Endothelial cell of hepatic sinusoid (primary cell): Measurements from ENCODE around the gene COL9A1.

Experiments used
- in situ Hi-C: cut with HindIII; loops from 2 replicates; pipeline ENCODE4 v1.10.0; 2017; ENCODE audit warnings: low sequenced_read_pairs

Gene COL9A1

GRCh38 chr6:70236343-70236742 is 66.5 kb downstream of the COL9A1 start:
- in situ Hi-C loops, result no loop called here

DNA sequence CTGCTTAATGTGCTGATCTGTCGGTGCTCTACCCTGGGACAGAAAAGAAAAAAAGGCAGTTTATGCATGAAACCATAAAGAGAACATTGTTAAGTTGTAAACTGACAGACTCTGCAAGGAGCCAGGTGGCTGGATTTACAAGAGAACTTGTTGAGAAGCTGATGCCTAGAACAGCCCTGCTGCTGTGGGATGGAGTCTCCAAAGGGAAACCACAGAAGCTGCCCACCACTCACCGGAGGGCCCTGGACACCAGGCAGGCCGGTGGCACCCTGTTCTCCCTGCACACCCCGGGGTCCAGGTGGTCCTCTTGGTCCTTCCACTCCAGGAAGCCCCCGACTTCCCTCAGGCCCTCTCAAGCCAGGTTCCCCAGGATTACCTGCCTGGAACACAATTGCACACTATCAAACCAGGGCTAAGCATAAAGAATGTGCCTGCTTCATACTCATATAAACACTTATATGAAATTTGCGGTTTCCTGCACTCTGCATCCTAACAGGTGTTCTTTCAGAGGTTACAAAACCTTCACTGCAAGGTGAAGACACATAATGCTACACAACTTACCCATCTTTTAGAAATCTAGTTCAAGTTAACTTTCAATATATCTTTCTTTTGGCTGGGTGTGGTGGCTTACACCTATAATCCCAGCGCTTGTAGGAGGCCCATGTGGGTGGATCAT is 68.2 kb downstream of the COL9A1 start:
- in situ Hi-C loops, result no loop called here

DNA sequence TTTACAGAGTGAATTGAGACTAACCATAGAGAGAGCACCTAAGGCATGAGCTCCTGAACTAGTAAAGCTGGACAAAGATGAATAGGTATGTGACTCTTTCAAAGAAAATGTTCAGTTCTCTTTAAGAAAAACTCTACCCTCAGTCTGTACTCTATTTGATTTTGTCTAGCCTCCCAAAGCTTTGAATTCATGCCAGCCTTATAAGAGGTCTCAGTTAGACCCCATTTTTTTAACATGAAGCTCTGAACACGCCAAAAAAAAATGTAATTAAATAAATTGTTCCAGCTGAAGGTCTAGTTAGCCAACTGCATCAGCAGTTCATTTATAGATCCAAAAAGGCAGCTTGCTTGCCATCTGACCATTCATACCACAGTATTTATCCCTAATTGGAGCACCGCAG is 71.6 kb downstream of the COL9A1 start:
- in situ Hi-C loops, result no loop called here

- in situ Hi-C loops, result no loop called here
Measured at GRCh38 chr6:70225055-70225454, 77.8 kb downstream of the COL9A1 start.

DNA sequence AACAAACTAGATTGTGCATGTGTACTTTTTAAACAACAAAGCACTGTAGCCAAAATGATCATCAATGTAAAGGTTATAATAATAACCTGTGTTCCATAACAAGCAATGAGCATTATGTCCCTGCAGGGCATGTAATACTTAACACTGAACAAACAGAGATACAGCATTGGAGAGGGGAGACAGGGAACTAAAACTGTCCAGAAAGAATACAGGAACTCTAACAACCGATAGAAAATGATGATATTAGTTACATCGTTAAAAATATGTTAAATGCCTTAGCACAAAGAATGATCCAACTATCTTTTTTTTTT is 80.5 kb downstream of the COL9A1 start:
- in situ Hi-C loops, result no loop called here

GRCh38 chr6:70221715-70222438 is 81.0 kb downstream of the COL9A1 start:
- in situ Hi-C loops, result no loop called here

DNA sequence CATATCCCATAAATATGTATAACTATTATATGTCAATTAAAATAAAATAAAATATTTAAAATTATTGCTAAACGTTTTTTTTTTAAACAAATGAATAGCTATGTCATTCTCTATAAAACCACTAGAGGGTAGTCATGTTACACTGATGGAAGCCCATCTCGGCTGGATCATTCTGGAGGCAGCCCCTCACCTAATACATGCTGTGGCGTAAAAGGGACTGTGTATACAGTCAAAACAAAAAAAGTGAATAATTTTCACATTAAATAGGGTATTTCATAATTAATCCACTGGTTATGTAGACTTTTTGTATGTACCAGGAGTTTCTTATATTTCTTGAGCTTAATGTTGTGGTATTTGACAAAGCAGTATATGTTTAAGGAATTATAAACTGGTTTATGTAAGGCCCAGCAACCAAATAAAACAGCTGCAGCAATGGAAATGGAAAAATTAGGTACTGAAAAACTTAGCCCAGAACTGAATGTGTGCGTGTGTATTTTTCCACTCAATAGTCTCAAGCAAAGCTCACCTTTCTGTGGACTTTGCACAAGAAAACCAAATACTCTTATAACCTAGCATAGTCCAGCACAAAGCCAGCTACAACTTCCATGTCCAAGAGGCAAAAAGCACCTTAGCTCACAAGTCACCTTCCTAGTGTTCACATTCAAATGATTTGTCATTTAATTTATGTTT is 81.7 kb downstream of the COL9A1 start:
- in situ Hi-C loops, result no loop called here

GRCh38 chr6:70219943-70220613 is 82.8 kb downstream of the COL9A1 start:
- in situ Hi-C loops, result no loop called here

DNA sequence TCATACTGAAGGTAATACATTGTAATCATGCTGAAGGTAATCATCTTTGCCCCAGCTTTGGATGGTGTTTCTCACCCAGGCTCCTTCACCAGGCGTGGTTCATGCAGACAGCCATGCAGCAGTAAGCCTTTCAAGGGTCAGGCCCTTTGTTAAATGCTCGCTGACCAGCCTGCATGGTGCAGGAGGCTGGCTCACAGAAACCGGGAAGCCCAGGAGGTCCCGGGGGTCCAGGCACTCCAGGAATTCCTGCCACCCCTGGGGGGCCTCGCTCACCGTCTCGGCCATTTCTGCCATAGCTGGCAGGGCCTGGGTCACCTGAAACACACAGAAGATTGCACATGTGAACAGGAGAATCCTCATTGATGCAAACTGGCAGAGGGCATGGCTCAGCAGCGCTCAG is 86.1 kb downstream of the COL9A1 start:
- in situ Hi-C loops, result no loop called here

DNA sequence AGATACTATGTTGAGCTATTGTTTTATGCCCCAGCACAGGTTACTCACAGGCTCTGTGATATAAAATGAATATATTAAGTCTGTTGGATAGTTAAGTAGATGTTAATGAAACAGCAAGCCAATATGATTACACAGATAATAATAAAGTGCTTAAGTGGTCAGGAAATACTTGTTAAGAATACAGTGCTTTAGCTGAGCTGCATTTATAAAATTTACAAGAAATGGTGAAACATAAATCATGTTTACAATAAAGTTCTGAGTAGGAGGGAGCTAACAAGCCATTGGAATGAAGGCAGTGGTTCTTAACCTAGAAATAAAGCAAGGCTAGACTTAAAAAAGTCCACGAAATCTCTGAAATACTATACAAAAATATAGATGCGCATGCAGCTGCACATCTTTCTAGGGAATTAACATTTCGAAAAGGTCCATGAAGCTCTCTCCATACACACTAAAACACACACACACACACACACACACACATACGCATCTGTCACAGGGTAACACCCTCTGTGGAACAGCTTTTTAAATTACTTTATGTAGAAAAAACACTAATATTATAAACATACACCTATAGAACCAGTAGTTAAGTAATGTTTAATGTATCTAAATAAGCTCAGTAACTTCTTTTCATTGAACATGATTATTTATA is 87.3 kb downstream of the COL9A1 start:
- in situ Hi-C loops, result no loop called here

DNA sequence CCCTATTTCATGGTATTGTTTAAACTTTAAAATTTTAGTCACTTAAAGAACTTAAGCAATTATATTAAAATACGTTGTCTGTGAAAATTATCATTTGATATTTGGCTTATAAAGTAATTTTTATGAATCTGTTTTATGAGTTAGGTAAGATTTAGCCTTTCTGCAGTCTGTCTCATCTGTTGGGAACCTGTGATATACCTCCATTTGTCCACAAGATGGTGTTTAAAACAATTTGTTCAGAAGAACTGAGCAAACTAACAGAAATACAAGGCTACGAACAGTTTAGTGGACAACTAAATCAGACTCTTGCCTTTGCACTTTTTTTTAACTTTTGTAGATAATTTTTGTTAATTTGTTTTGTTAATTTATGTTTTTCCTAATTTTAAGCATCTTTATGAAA is 92.4 kb downstream of the COL9A1 start:
- in situ Hi-C loops, result no loop called here

DNA sequence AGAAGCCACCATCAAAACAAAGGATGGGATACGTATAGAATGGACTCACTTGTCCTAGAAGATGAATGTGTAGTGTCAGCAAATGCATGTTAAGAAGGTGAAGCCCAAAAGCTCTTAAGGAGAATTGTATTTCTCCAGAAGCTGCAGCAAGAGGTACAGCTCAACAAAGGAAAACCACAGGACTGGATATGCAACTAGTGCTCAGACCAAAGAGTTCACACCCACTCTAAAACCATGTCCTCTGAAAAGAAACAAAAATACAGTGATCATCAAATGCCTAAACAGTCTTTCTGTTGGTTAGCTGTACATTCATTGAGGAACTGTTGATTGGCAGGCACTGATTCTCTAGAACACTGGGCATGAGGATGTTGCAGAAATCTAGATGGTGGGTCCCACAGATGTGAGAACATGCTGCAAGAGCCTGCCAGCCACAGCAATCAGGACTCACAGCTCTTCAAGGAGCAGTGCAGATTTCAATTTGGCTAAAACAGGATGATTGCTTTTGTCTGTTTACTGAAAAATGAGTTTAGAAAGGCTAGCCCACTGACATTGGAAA is 94.6 kb downstream of the COL9A1 start:
- in situ Hi-C loops, result no loop called here

DNA sequence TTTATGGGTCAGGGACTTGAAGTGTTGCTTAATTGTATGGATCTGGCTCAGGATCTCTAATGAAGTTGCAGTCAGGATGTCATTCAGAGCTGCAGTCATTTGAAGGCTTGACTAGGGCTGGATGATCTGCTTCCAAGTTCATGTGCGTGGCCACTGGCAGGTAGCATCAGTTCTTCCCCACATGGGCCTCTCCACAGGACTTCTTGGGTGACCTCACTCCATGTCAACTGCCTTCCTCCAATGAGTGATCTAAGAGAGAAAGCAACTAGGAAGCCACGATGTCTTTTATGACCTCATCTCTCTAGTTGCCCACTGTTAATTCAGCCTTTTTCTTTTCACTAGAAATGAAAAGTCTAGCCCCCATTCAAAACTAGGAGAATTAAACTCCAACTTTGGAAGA is 104.1 kb downstream of the COL9A1 start:
- in situ Hi-C loops, result no loop called here

DNA sequence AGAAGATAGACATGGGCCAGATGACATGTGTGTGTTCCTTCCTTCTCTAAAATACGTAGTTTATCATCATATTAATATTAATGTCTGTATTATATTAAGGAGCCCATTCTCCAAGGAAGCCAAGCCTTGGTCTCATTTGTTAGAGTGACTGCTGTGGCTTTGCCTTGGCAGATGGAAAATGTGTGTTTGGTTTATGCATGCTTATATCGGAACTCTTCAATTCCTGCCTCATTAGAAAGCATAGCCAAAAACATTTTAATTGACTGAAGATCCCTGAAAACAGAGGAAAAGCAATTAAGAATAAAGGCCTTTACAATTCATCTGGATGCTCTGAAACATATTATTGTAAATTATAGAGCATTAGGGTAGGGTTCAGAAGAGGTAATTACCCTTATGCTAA is 106.4 kb downstream of the COL9A1 start:
- in situ Hi-C loops, result no loop called here

DNA sequence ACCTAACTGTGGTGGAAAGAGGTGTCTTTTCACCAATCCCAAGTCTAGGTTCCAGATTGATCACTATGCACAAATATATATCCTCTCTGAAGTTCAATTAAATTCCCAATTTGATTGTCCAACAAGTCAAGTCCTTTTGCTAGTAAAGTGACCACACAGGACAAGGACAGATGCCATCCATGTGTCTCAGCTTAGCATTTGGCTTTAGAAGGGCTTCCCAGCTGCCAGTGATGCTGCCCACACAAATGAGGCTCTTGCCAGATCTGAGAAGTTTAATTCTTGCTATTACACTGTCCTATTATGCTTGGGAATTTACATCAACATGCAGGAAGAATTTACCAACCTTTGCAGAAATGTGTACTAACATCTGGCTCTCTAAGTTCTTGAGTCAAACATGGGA is 108.5 kb downstream of the COL9A1 start:
- in situ Hi-C loops, result no loop called here

DNA sequence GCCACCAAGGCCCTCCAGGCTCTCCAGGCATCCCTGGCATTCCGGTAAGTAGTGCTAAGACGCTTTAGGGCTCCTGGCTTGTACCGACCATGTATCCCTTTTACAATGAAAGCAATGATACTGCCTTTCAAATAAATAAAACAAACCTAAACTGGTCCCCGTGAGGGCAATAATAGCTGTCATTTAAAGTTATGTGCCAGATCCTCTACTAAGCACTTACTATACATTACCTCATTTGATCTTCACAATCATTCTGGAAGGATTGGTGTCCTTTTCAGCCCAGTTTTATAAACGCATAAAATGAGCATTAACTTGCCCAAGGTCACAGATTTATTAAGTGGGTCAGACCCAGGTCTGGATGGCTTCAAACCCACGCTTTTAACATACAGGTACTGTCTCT is 114.7 kb downstream of the COL9A1 start:
- in situ Hi-C loops, result no loop called here

DNA sequence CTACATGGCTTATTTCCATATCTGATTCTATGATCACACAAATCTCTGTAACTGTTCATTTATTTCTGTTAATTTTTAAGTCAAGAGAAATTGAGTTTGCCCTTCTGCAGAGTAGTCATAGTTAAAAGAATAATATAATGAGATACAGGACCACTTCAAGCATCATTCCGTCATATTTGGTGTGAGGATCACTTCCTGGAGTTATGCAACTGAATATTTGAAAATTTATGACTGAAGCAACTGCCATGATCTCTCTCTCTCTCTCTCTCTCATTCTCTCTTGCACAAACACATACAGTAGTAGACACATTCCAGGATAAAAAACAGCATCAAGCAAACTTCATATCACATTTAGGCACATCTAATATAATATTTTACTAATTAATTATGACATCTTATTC is 116.4 kb downstream of the COL9A1 start:
- in situ Hi-C loops, result no loop called here

- in situ Hi-C loops, result no loop called here
Measured at GRCh38 chr6:70184723-70185122, 118.2 kb downstream of the COL9A1 start.

DNA sequence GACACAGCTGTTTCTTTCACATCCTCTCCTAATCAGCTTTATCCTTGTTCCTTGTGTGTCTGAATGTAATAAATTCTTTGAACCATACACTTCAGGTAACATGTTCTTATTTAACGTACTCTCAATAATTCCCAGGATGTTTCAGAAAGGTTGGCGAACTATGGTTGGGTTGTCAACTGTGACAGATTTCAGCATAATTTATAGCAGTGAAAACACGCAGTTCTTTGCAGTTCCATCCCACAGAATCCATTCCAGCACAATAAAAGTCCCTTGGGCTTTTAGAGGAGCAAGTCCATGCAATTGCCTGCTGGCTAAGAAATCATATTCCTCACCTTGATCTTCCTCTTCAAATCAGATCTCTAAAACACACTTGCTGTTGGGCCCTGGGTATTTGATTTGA is 119.3 kb downstream of the COL9A1 start:
- in situ Hi-C loops, result no loop called here

DNA sequence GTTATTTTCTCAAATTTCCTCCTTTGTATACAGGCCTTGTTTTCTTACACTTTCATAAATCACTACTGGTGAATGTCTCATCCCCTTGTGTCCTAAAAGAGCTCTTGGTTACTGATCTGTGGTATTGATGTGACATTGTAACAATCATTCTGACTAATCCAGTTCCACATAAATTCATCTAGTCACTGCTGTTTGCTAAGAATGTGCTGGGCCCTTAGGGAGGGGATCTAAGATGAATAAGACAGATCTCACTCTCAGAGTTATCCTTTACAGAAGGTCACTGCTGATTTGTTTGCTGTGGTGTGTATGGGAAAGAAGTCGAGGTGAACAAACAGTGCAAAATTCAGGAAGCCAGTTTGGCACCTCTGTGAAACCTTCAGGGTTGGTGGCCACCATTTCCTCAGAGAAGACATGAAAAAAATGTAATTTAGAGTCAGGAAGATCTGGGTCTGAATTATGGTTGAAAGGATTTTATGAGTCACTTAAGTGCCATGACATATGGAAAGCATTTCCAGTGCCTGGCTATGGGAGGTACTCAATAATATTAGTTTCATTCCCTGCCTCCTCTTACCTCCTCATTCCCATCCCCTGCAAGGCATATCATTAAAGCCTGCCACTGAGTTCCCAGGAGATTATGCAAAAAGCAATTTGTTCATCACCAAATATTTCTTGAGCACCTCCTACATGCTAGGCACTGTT is 121.8 kb downstream of the COL9A1 start:
- in situ Hi-C loops, result no loop called here
